ENCODE data around the gene HLX. TPM values are rescaled to one million over a fixed set of nuclear protein-coding genes. Genes with fewer than 3 reads are reported as not detected.

The HLX gene, protein sequence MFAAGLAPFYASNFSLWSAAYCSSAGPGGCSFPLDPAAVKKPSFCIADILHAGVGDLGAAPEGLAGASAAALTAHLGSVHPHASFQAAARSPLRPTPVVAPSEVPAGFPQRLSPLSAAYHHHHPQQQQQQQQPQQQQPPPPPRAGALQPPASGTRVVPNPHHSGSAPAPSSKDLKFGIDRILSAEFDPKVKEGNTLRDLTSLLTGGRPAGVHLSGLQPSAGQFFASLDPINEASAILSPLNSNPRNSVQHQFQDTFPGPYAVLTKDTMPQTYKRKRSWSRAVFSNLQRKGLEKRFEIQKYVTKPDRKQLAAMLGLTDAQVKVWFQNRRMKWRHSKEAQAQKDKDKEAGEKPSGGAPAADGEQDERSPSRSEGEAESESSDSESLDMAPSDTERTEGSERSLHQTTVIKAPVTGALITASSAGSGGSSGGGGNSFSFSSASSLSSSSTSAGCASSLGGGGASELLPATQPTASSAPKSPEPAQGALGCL
- 3.7 TPM in 2 replicates for polyA plus RNA-seq (2011; rRNA removed)
- polyA minus RNA-seq (2011; rRNA and poly(A)+ RNA removed) = 2.6 and 7.2 TPM in 2 replicates

- ChIA-PET POLR2A (interaction anchor here (0.6 to 1.0 kb wide), 10 partner anchors 59 to 936 kb away, joined by 3 to 8 read pairs (median 4); no protein-coding TSS in a partner anchor), CTCF (interaction anchor here (0.6 to 2.5 kb wide), 10 partner anchors 10 to 1582 kb away, joined by 3 to 22 read pairs (median 3); no protein-coding TSS in a partner anchor)
- DNase-seq (ENCODE audit: low read depth, low spot score) = peak; percentile 79
- TF ChIP-seq, protein P1, sequence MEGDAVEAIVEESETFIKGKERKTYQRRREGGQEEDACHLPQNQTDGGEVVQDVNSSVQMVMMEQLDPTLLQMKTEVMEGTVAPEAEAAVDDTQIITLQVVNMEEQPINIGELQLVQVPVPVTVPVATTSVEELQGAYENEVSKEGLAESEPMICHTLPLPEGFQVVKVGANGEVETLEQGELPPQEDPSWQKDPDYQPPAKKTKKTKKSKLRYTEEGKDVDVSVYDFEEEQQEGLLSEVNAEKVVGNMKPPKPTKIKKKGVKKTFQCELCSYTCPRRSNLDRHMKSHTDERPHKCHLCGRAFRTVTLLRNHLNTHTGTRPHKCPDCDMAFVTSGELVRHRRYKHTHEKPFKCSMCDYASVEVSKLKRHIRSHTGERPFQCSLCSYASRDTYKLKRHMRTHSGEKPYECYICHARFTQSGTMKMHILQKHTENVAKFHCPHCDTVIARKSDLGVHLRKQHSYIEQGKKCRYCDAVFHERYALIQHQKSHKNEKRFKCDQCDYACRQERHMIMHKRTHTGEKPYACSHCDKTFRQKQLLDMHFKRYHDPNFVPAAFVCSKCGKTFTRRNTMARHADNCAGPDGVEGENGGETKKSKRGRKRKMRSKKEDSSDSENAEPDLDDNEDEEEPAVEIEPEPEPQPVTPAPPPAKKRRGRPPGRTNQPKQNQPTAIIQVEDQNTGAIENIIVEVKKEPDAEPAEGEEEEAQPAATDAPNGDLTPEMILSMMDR (IDR thresholded peaks at IDR 0.05; ENCODE audit: low read depth, low read length) = no peak
- peaks cover 13% of the 10 kb centered on the region; the same call in 1 of the 2 replicates for H3K9me3 ChIP-seq (ENCODE audit: control insufficient read depth, insufficient read depth, low read length)
- peak within 1 kb of the TSS; percentile 77 for H3K4me3 ChIP-seq (ENCODE audit: low read depth, low read length)
- H3K27me3 ChIP-seq (ENCODE audit: control insufficient read depth, insufficient read depth, low read length) = no peaks in the 10 kb centered on the region
- peak within 1 kb of the TSS; percentile 77 for H3K27ac ChIP-seq (ENCODE audit: low read depth, low read length)
These were observed at the start of gene HLX for GRCh38 chr1:220879076-220879508. TSS of gene HLX (plus strand) at chr1:220879443. CDS start at chr1:220879858, 415 bp downstream.

DNA sequence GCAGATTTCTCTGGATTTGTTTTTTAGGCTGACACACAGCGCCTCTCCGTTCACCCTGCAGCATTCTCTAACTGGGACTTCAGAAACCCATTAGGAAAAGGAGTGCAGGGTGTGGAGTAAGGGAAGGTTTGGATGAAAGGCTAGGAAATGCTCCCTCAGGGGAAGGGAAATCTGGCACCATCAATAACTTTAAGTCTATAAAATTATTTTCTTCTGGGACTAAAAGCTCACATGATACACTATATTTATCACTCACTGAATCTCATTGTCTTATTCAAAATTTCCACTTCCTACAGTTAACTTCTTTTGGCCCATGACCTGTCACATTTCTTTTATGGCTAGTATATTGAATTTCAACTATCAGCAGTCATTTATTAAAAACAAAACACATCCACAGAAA lies 45.8 kb upstream of the HLX start:
- no peak overlapping the region for H3K4me3 ChIP-seq (ENCODE audit: low read depth, low read length)
- TF ChIP-seq, protein P1 (IDR thresholded peaks at IDR 0.05; ENCODE audit: low read depth, low read length) = no peak
- no peaks in the 10 kb centered on the region for H3K9me3 ChIP-seq (ENCODE audit: control insufficient read depth, insufficient read depth, low read length)
- no peak overlapping the region for H3K27ac ChIP-seq (ENCODE audit: low read depth, low read length)
- ChIA-PET POLR2A (no interaction called here), CTCF (no interaction called here)
- peaks cover 2% of the 10 kb centered on the region for H3K27me3 ChIP-seq (ENCODE audit: control insufficient read depth, insufficient read depth, low read length)
- no peak for DNase-seq (ENCODE audit: low read depth, low spot score)

GRCh38 chr1:220834155-220834870 lies 44.9 kb upstream of the HLX start:
- Histone ChIP-seq H3K27me3 (ENCODE audit: control insufficient read depth, insufficient read depth, low read length) (peaks cover 2% of the 10 kb centered on the region), H3K9me3 (ENCODE audit: control insufficient read depth, insufficient read depth, low read length) (no peaks in the 10 kb centered on the region), H3K27ac (ENCODE audit: low read depth, low read length) (no peak overlapping the region), H3K4me3 (ENCODE audit: low read depth, low read length) (no peak overlapping the region)
- TF ChIP-seq, protein P1 (IDR thresholded peaks at IDR 0.05; ENCODE audit: low read depth, low read length) = no peak
- ChIA-PET CTCF (interaction anchor here (0.6 kb wide), 1 partner anchor 14 kb away, joined by 4 read pairs; no protein-coding TSS in a partner anchor), POLR2A (no interaction called here)
- DNase-seq (ENCODE audit: low read depth, low spot score) = no peak

DNA sequence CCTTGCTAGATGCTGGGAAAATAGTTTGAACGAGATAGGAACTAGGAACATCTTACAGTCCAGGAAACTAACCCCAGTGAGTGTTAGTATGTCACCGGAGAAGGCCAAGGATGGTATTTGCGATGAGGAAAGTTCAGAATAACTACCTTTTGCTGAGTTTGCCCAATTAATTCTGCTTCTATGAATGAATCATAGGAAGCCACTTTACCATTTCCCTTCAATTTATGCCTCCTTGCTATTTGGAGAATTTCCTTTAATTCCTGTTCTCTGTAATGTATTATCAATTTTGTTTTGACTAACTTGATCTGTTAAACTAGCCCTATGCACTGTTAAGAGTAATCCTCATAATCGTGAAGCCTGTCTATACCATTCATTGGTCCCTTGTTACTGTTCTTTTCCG lies 40.7 kb upstream of the HLX start:
- no peak for DNase-seq (ENCODE audit: low read depth, low spot score)
- CTCF ChIA-PET = no interaction called here
- Histone ChIP-seq H3K4me3 (ENCODE audit: low read depth, low read length) (no peak overlapping the region), H3K27me3 (ENCODE audit: control insufficient read depth, insufficient read depth, low read length) (no peaks in the 10 kb centered on the region), H3K27ac (ENCODE audit: low read depth, low read length) (no peak overlapping the region), H3K9me3 (ENCODE audit: control insufficient read depth, insufficient read depth, low read length) (no peaks in the 10 kb centered on the region)
- TF ChIP-seq, protein P1 (IDR thresholded peaks at IDR 0.05; ENCODE audit: low read depth, low read length) = no peak
- POLR2A ChIA-PET = no interaction called here

All from AG04450 (cell line).